ENCODE results near the gene CMTM3. TPM values are rescaled to one million over a fixed set of nuclear protein-coding genes. Genes with fewer than 3 reads are reported as not detected.
"Not testable (repeated sequence)": the region's sequence is repeated elsewhere in the genome, so short reads cannot be mapped to it uniquely, and the experiment has no call there.

The CMTM3 gene
- total RNA-seq, 1 donor from 2014 or later = 135 TPM

DNA sequence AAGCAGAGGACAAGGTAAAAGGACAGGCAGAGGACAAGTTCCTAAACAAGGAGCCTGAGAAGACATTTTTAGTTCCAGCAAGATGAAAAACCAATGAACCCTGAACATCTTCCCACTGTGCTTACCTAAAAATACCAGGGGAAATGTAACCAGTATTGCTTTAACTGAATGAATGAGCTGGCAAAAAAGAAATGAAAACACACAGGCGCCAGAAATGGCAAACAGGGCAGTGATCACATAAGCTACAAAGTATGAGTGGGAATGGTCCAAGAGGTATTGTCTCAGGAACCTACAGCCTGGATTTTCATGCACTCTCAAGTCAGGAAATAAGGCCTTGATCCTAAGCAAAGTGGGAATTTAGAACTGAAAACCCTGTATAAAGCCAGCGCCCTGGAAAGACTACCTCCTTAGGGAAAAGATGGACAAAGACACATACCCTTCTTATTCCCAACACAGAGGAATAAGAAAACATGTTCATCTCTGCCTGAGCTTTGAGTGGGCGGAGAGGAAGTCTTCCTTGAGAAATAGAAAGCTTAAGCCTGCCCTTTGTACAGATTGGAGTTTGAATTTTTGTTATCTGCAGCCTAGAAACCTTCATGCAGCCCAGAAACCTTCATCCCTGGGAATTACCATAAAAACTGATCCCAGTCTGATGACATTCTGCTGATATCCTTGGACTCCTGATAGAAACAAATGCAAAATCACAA, 23.1 kb upstream of the CMTM3 start:
- intact Hi-C loops (cut with micrococcal nuclease) = no loop called here

DNA sequence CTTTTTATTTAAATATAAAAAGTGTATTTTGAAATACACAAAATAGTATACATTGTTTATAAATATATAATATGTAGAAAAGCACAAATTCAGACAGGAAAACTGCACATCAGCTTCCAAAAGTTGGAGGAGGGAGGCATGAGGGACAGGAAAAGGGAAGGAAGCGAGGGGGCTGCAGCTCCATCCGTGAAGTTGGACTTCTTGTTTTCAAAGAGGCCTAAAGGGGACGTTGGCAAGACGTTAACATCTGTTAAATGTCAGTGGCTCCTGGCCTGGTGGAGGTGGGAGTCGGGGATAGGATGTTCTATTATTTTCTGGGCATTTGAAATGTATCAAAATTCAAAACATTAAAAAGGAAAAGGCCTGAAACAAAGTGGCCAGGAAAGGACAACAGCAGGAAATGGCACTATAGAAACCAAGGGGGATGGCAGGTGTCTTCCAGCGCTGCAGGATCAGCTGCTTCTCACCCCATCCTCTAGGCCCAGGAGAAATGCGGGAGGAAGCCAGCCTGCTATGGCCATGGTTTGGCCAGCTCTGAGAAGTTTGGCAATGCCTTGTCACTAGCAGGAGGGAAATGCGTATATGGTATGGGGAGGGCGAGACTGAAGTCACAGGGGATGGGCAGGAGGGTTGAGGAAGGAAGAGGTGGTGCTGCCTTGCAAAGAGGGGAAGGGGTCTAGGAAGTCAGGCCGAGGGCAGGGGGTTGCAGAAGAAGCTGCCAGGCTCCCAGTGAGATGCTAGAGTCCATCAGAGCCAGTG, 18.8 kb upstream of the CMTM3 start:
- intact Hi-C loops (cut with micrococcal nuclease) = no loop called here

DNA sequence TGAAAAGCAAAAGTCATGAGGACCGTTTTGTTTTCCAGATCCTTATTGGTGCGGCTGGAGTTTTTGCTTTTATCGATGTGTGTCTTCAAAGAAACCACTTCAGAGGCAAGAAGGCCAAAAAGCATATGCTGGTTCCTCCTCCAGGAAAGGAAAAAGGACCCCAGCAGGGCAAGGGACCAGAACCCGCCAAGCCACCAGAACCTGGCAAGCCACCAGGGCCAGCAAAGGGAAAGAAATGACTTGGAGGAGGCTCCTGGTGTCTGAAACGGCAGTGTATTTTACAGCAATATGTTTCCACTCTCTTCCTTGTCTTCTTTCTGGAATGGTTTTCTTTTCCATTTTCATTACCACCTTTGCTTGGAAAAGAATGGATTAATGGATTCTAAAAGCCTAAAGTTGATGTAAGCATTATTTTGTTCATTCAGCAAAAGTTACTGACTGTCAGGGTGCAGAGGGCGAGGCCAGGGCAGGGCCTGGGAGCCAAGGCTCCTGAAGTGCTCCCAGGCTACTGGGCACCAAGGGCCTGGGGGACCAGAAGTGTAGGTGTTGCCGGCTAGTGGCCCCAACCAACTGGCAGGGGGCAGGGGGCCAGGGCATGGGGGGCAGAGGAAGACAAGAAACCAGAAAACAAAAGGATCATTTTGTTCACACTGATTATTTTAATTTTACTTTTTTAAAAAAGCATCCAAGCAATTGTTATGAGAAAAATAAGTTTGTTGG, 16.5 kb upstream of the CMTM3 start:
- intact Hi-C loops (cut with micrococcal nuclease) = no loop called here

- intact Hi-C loops (cut with micrococcal nuclease) = loop anchor here (1.0 kb wide), 4 partner anchors 8 to 183 kb away; no protein-coding TSS in a partner anchor
Measured at GRCh38 chr16:66588981-66589713, 15.4 kb upstream of the CMTM3 start.

- intact Hi-C loops (cut with micrococcal nuclease) = loop anchor here (1.0 to 5.0 kb wide), 5 partner anchors 14 to 287 kb away; partner anchors contain the start of genes CKLF and CMTM3
Measured at GRCh38 chr16:66590322-66590721, 14.2 kb upstream of the CMTM3 start.

GRCh38 chr16:66591018-66591417, 13.5 kb upstream of the CMTM3 start:
- intact Hi-C loops (cut with micrococcal nuclease) = loop anchor here (2.0 to 5.0 kb wide), 2 partner anchors 28 to 286 kb away; no protein-coding TSS in a partner anchor

- intact Hi-C loops (cut with micrococcal nuclease) = loop anchor here (5.0 kb wide), 1 partner anchor 285 kb away; no protein-coding TSS in a partner anchor
Measured at GRCh38 chr16:66592241-66592640, 12.3 kb upstream of the CMTM3 start.

- intact Hi-C loops (cut with micrococcal nuclease) = loop anchor here (5.0 kb wide), 1 partner anchor 284 kb away; no protein-coding TSS in a partner anchor
Measured at GRCh38 chr16:66592814-66593213, 11.7 kb upstream of the CMTM3 start.

GRCh38 chr16:66594739-66595138, 9.8 kb upstream of the CMTM3 start:
- intact Hi-C loops (cut with micrococcal nuclease) = loop anchor here (5.0 kb wide), 1 partner anchor 283 kb away; no protein-coding TSS in a partner anchor

DNA sequence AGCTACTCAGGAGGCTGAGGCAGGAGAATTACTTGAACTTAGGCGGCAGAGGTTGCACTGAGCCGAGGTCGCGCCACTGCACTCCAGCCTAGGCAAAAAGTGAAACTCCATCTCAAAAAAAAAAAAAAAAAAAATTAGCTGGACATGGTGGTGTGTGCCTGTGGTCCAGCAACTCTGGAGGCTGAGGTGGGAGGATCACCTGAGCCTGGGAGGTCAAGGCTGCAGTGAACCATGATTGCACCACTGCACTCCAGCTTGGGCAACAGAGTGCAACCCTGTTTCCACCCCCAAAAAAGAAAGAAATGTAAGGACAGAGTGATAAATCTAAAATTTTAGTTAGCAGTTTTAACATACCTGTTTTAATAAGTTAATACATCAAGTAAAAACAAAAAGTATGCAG, 7.9 kb upstream of the CMTM3 start:
- intact Hi-C loops (cut with micrococcal nuclease) = not testable (repeated sequence)

GRCh38 chr16:66596986-66597848, 7.3 kb upstream of the CMTM3 start:
- intact Hi-C loops (cut with micrococcal nuclease) = loop anchor here (1.0 kb wide), 1 partner anchor 8 kb away; no protein-coding TSS in a partner anchor

DNA sequence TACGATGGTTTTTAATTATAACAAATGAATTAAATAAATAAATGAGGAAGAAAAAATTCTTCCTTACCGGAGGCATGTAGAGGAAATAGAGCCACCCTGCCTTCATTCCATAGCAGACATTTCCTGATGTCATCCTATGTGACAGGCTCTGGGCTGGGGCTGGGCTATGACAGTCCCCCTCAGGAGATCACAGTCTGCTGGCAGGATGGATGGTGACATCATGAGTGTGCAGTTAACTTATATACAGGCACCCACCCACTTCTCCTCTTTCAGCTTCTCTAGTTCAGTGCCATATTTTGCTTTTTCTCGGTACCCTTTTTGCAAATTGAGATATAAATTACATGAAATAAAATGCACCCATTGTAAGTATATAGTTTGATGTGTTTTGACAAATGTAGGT, 6.4 kb upstream of the CMTM3 start:
- intact Hi-C loops (cut with micrococcal nuclease) = no loop called here

DNA sequence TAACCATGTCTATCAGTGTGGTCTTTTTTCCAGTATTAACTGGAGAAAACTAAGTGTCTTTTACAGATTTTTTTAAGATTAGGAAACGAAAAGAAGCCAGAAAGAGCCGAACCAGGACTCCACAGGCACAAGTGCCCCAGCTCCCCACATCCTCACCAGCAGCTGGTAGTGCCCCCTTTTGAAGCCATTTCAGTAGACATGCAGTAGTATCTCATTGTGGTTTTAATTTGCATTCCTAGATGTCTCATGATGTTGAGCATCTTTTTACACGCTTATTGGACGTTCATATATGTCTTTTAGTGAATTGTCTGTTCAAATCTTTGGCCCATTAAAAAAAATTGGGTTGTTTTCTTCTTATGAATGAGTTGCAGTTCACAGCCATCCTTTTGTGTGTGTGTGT, 4.8 kb upstream of the CMTM3 start:
- intact Hi-C loops (cut with micrococcal nuclease) = no loop called here

DNA sequence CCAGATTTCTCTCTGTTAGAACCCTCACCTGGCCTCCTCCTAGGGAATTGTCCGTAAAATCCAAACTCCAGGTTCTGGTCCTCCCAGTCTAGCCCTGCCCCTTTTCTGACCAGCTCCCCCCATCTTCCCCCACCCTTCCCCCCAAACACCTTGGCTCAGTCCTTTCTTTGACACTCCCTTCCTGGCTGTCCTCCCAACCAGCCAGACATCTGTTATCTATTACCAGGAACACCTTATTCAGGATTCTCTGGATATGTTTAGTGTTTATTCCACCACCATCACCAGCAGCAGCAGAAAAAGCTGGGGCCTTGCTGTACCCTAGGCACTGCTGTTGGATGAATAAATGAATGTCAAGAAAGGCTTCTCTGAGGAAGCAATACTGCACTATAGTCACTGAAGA, 4.0 kb upstream of the CMTM3 start:
- intact Hi-C loops (cut with micrococcal nuclease) = no loop called here

GRCh38 chr16:66601471-66601870, 3.0 kb upstream of the CMTM3 start:
- intact Hi-C loops (cut with micrococcal nuclease) = no loop called here

- intact Hi-C loops (cut with micrococcal nuclease) = loop anchor here (1.0 to 2.0 kb wide), 10 partner anchors 13 to 269 kb away; partner anchors contain the start of genes CKLF, CMTM4 and NAE1
Measured at GRCh38 chr16:66603537-66604375, 748 bp upstream of the CMTM3 start.

DNA sequence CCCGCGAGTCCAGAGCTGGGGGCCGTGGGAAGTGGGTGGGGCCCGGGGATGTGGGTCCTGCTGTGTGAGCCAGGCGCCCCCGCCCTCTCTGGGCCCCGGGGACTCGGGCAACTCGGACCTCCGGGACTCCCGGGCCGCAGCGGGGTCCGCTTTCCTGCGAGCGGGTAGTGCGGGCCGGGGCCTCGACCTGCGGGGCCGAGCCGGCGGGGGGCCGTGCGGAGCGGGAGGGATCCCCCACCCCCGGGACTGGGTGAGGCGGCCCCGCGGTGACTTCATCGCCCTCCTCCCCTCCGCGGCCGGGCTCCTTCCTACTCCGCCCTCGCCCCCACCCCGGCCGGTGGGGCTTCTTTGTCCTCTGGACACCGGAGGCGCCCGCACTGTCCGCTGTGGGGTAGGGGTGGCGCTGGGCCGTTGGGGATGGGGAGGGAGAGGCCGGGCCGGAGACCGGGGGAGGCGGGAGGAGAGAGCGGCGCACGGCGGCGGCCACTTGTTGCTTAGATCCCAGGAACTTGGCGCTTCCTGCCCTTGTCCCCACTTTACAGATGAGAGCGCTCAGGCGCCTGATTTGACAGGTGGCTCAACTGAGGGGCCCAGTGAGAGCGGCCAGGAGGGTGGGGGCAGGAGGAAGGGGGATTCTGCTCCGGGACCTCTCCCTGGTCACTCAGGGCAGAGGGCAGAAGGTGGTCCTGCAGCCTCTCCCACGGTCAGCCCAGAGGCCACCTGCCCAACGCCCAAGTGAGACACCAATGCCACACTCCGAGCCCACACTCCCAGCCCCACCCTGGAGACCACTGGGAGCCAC, 874 bp downstream of the CMTM3 start:
- intact Hi-C loops (cut with micrococcal nuclease) = loop anchor here (2.0 to 5.0 kb wide), 5 partner anchors 43 to 267 kb away; partner anchors contain the start of genes CMTM4, DYNC1LI2 and NAE1

Measured in T-helper 1 cell treated with Interleukin-12 subunit alpha and Interleukin-12 subunit beta and Interleukin-4 antibody, amounts not matched to agents 30 ng/mL and 1 ng/mL, for 36 hours (primary cell).